Measurements from ENCODE around the gene INSYN2B. TPM values are rescaled to one million over a fixed set of nuclear protein-coding genes. Genes with fewer than 3 reads are reported as not detected.

Gene INSYN2B
- total RNA-seq, 1 donor from 2014 or later, result 1.5 TPM

GRCh38 chr5:169817031-169817430, 163.3 kb downstream of the INSYN2B start:
- Mint-ChIP-seq H3K27me3 (peaks cover 7% of the 10 kb centered on the region), H3K36me3 (no peaks in the 10 kb centered on the region), H3K4me1 (ENCODE audit: unreplicated experiment) (no peaks in the 10 kb centered on the region), H3K4me3 (no peak overlapping the region), H3K9me3 (no peaks in the 10 kb centered on the region), H3K27ac (no peak overlapping the region)
- no peak for TF ChIP-seq CTCF (conservative IDR thresholded peaks at IDR 0.05)
- no peak for DNase-seq (ENCODE audit: extremely low spot score, unreplicated experiment)

GRCh38 chr5:169814522-169814921, 165.8 kb downstream of the INSYN2B start:
- H3K36me3 Mint-ChIP-seq, result no peaks in the 10 kb centered on the region
- H3K4me1 Mint-ChIP-seq (ENCODE audit: unreplicated experiment), result peaks cover under 1% of the 10 kb centered on the region
- H3K27me3 Mint-ChIP-seq, result peaks cover 25% of the 10 kb centered on the region
- TF ChIP-seq CTCF (conservative IDR thresholded peaks at IDR 0.05), result no peak
- no peaks in the 10 kb centered on the region for H3K9me3 Mint-ChIP-seq
- no peak for DNase-seq (ENCODE audit: extremely low spot score, unreplicated experiment)
- no peak overlapping the region for H3K4me3 Mint-ChIP-seq
- H3K27ac Mint-ChIP-seq, result no peak overlapping the region

Small RNA genes within 50 kb of the gene (microRNA-seq; reads per million reads assigned to microRNA genes)
- gene MIR378E, result not detected

Other genes starting within 250 kb of the INSYN2B start
- not detected in 2 replicates for gene FOXI1, start 125.4 kb upstream of the INSYN2B start, total RNA-seq (ENCODE audit: low replicate concordance)